MM.1S (cell line): ENCODE data around the gene SAA2.

Source experiments
- CTCF ChIP-seq: fragments of 300-600 bp; sonication (generic); IDR thresholded peaks from 2 replicates; pipeline ENCODE4 v1.5.1; 2016; ENCODE audit warnings: antibody characterized with exemption, low read length, mixed read lengths
- EZH2 ChIP-seq: fragments of 300-600 bp; sonication (generic); optimal IDR thresholded peaks from 2 replicates; pipeline ENCODE3; 2017; ENCODE audit warnings: low read depth, mild to moderate bottlenecking, antibody characterized with exemption, low read length, mixed read lengths

- TF ChIP-seq CTCF = no peak
- TF ChIP-seq EZH2 = no peak
These were observed 27.1 kb downstream of the SAA2 start for GRCh38 chr11:18221274-18221876.
